GM19468 (cell line): ENCODE results near the gene ZC3H18.
A peak's percentile ranks its signal among the peaks of the same experiment; 100 is the strongest.

Source experiments
- ATAC-seq: cut with Tn5 transposase; IDR thresholded peaks from one replicate; pipeline ENCODE4 v1.9.1; 2021; ENCODE audit warnings: mild to moderate bottlenecking, moderate library complexity, moderate number of reproducible peaks; ENCODE audit not compliant: unreplicated experiment; ENCODE audit errors: extremely low read depth

Gene ZC3H18

DNA sequence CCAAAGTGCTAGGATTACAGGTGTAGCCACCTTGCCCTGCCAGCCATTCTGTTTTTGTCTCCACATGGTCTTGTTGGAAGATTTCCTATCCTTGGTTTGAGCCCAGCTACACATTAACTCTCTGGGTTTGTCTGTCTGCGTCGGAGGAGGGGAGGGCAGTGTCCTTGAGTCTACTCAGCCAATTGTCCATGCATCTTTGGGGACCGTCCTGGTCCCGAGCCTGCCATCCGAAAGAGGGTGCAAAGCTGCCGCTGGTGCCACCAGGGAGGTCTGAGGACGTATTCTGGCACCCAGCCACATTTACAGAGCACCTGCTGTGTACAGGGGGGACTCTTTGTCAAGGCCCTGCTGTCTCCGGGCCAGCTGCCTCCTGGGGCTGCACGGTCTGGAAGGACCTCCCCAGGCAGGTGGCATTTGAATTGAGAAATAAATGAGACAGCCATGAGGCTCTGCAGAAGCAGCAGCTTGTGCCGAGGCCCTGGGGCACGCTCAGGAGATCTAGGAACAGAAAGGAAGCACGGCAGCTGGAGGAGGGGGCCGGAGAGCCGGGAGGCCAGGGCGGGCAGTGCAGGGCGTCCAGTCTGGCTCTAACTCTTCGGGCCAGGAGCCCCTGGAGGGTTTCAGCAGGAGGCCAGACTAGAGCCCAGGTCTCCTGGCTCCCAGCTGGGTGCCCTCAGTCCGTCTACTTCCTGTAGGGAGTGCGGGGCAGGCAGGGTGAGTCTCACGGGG, 79.2 kb downstream of the ZC3H18 start:
- no peak for ATAC-seq

- ATAC-seq = no peak
Measured at GRCh38 chr16:88649924-88650748, 79.9 kb downstream of the ZC3H18 start.

DNA sequence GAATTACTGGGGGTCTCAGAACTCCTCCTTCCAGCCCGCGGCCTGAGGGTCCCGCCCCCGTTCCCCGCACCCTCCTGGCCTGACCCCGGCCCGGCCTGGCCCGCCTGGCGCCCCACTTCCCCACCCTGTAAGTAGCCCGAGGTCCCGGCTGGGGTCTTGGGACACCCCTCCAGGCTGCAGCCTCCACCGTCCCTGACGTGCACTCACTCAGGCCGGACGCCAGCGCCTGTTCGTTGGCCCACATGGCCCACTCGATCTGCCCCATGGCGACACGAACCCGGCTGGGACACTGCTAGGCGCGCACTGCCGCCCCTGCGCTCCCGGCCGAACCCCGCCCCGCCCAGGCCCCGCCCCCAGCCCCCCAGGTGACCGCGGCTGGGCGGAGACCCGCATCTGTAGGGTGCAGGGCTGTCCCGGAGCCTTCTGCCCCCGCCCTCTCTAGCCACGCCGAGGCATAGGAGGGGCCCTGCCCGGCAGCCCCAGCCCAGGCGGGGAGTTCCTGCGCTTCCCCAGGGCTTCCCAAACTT, 80.6 kb downstream of the ZC3H18 start, which contains the start of gene CYBA:
Gene CYBA, minus strand, starts transcription at position 305 of the 527 bp plus-strand sequence. Its CDS starts 40 bp downstream, at position 265.
- peak; percentile 35 for ATAC-seq

DNA sequence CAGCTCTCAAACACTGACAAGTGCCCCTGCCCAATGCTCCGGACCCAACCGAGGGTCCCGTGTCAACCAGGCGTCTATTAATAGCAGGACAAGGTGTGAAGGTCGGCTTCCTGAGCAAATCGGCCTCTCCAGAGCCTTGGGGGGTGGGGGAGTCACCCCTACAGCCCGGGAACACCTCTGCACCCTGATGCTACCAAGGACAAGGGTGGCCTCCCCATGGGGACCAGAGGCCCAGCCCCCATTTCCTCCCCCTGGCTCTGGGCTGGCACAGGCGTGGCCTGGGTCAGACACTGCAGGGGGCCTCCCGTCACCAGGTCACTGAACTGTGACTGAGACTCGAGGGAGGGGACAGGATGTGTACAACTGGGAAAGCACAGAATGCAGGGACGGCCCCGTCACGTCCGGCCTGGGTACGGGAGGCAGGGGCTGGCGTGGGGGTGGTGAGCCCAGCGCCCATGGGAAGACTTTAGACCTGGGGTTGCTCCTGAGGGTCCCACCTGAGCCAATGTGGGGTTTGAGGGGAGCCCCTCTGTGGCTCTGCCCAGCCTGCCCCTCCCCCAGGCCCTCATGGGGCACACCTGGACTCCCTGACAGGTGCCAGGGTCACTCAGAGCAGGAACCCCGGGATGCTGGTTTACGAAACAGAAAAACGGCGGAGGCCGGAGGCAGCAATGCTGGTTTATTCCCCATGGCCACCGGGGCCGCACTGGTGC, 81.2 kb downstream of the ZC3H18 start:
- peak; percentile 62 for ATAC-seq

DNA sequence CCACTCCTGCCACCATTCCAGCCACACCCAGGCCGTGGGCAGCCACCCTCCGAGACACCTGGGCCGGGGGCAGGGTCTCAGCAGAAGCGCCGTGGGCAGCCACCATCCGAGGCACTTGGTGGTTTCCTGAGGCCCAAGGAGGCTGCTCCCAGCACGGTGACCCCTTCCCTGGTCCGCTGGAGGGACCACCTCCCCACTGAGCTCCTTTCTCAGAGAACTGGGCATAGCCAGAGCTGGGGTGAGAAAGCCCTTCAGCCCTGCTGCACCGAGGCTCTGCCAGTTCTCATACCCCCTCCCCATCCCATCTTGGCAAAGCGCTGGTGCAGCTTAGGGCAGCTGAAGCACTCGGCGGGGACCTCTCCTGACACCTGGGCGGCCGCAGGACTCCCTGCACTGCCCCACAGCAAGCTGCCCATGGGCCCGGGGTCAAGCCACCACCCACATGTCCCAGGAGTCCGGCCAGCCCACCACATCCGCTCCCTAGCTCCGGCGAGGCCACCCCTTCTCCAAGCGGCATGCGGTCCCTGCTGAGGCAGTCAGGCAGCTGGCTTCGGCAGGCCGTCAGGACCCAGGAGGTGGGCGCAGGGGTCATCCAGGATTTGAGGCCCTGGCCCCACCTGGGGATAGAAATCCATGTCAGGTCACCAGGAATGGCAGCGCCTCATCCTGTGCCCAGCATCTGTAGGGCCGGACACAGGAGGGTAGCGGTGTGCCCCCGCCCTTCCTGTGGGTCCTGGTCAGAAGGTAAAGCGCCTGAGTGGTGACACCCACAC, 82.0 kb downstream of the ZC3H18 start:
- ATAC-seq = no peak

DNA sequence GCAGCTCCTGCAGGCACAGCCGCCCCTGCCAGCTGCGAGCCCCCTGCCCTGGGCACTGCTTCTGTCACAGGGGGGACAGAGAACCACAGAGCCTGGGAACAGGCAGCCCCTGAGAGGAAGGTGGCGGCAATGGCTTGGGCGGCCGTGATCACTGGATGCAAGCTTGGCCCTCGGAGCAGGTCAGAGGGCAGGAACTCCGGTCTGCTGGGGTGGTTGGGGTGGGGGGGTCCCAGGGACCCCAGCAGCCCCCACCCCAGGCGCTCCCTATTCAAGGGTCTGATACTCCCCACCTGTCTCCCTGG, 82.5 kb downstream of the ZC3H18 start:
- ATAC-seq = no peak

GRCh38 chr16:88653101-88653500, 82.9 kb downstream of the ZC3H18 start:
- ATAC-seq = no peak

DNA sequence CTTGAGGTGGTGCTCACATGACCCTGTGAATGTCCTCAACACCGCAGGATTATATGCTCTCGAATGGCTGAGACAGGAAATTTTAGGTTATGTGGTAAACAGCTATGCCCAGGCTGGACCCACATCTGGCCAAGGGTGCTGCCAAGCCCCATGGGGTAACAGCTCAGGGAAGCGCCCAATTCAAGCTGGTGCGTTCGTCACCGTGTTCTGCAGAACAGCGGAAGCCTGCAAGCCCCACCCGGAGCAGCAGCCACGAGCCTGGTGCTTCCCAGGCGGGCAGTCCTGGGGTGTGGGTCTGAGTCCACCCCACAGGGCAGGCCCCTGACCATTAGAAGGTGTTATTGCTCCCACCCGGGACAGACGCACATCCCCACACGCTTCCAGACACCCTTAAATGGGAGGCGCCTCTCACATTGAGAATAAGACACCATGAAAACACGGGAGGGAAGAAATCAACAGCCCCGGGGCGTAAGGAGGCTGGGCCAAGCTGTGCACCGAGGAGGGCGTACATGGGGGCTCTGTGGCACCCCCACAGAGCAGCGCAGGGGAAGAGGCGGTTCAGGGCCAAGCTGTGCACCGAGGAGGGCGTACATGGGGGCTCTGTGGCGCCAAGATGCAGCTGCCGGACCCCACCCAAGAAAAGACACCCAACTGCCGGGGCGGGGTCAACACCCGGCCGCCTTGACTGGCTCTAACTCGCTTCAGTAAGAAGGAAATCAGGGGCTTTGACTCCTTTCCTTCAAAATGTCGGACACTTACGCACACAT, 83.6 kb downstream of the ZC3H18 start:
- ATAC-seq = no peak

DNA sequence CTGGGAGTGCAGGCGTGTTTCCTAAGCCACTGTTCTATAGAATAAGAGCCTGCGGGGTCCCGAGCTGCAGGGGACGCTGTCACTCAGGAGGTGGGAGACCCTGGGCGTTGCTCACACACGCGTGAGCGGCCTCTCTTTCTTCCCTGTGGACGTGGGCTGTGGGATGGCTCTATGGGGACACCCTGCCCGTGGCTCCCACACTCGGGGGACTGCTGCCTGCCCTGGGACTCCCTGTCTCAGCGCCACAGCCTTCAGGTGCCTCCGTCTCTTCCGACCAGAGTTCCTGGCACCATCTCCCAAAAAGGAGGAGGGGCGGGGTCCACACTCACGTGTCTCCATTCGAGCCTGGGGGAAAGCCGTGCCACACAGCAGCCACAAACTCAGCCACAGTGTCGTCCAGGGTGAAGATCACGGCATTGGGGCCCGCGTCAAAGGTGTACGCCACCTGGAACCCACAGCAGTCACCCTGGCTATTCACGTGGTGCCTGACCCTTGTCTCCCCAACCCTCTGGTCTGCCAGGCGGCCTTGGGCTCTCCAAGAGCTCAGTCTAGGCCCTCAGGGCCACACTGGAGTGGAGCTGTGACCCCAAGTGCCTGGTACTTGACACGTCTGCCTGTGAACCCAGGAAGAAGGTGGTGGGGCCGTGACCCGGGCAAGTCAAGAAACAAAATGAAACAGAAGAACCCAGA, 84.3 kb downstream of the ZC3H18 start:
- ATAC-seq = no peak

DNA sequence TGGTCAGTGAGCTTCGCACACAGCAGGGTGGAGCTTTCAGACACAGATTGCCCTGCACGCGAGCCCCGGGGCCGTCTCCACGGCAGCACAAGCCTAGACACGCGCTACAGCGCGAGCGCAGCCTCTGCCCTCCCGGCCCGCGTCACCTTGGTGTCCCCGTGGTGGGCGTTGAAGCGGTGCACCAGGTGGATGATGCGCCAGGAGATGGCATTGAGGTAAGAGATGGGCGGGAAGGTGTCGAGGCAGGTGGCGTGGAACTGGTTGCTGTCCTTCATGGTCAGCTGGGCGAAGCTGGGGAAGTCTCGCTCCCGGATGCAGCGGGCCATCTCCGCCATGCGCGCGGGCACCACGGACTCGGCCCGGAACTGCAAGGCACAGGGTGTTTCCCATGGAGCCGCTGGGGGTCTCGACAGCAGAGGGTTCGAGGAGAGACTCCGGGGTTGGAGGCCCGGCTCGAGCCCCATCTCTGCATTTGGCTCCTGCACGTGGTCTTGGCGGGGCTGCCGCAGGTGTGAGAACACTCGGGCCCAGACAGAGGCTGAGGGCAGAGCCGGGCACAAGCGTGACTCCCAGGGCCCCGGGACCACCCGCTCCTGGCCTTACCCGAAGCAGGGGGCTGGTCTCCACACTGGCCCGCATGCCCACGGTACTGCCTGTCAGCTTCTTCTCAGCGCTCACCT, 85.0 kb downstream of the ZC3H18 start:
- ATAC-seq = no peak

GRCh38 chr16:88655733-88656281, 85.6 kb downstream of the ZC3H18 start:
- ATAC-seq = no peak

GRCh38 chr16:88656291-88656980, 86.2 kb downstream of the ZC3H18 start:
- ATAC-seq = no peak

DNA sequence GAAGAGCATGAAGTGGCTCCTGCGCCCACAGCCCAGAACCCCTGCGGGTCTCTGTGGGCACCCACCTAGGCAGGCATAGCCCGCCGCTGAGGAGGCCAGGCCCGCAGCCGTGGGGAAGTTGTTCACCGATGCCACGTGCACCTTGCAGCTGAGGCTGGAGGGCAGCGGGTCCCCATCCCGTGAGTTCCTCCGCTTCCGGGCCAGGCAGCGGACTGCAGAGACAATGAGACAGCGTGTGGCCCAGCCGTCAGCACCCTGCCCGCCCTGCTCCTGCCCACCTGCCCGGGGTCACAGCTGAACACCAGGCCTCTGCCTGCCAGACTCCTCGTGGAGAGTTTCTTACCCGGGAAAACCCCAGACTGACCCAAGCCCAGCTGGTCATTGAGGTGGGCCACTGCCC, 87.2 kb downstream of the ZC3H18 start:
- no peak for ATAC-seq

GRCh38 chr16:88658714-88659113, 88.5 kb downstream of the ZC3H18 start:
- ATAC-seq = no peak

DNA sequence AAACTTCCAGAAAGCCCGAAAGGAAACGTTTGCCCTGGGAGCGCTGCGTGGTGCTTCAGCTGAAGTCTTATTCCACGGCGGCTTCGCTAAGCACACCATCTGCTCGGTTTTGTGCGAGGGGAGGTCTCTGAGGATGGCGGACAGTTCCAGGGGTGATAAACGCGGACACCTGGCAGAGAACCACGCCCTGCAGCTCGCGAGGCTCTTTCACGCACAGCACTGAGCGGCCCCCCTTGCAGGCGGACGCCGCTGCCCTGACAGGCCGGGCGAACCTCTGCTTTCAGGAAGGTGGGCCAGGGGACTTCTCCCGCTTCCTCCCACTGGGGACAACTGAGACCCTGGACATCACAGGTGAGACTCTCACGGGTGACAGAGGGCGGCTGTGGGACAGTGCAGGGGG, 89.0 kb downstream of the ZC3H18 start:
- no peak for ATAC-seq

DNA sequence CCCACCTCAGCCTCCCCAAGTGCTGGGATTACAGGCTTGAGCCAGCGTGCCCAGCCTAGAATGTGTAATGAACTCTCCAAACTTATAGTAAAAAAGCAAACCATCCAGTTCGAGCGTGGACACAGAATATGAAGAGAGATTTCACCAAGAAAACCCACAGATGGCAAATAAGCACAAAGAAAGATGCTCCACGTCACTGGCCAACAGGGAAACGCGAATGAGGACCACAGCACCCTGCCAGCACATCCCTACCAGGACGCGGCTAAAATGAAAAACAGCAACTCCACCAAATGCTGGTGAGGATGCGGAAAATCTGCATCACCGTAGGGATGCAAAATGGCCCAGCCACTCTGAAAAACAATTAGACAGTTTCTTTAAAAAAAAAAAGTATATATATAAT, 91.3 kb downstream of the ZC3H18 start:
- no peak for ATAC-seq

- no peak for ATAC-seq
Measured at GRCh38 chr16:88662222-88662842, 92.1 kb downstream of the ZC3H18 start.
